GM12891 (cell line): ENCODE measurements around the gene APBB2.

Experiments
- POLR2A ChIP-seq: IDR thresholded peaks from 2 replicates; pipeline ENCODE4 v1.6.1; 2011; ENCODE audit warnings: low read depth, low read length, control low read depth
- POLR2AphosphoS5 ChIP-seq: IDR thresholded peaks from 2 replicates; pipeline ENCODE4 v1.6.1; 2011; ENCODE audit warnings: low read depth, low read length, control low read depth
- SPI1 ChIP-seq: IDR thresholded peaks from 2 replicates; pipeline ENCODE4 v1.6.1; 2011; ENCODE audit warnings: low read depth, low read length, control low read depth
- TAF1 ChIP-seq: IDR thresholded peaks from 2 replicates; pipeline ENCODE4 v1.6.1; 2011; ENCODE audit warnings: low read depth, low read length, control low read depth

DNA sequence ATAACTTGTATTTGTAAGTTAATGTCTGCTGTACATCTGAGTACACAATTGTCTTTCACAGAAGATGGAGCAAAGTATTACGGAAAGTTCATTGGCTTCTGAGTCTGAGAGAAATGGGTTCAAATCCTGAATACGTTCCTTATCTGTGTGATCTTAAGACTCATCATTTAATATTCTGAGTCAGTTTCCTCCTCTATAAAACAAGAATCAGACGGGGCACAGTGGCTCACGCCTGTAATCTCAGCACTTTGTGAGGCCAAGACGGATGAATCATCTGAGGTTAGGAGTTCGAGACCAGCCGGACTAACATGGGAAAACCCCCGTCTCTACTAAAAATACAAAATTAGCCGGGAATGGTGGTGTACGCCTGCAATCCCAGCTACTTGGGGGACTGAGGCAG, 57.8 kb downstream of the APBB2 start:
- TF ChIP-seq POLR2AphosphoS5: no peak
- no peak for TF ChIP-seq SPI1
- no peak for TF ChIP-seq TAF1
- TF ChIP-seq POLR2A: no peak
